Measurements from ENCODE around the gene LCN1.
"Not testable (repeated sequence)": the region's sequence is repeated elsewhere in the genome, so short reads cannot be mapped to it uniquely, and the experiment has no call there.

LCN1 gene

GRCh38 chr9:135531096-135531495 is 9.9 kb downstream of the LCN1 start:
- Mint-ChIP-seq H3K27me3 (peaks cover 19% of the 10 kb centered on the region), H3K9me3 (no peaks in the 10 kb centered on the region), H3K36me3 (no peaks in the 10 kb centered on the region), H3K27ac (no peak overlapping the region), H3K4me1 (no peaks in the 10 kb centered on the region), H3K4me3 (no peak overlapping the region)
- CTCF ChIA-PET, result no interaction called here
- no peak for DNase-seq

- H3K36me3 Mint-ChIP-seq, result no peaks in the 10 kb centered on the region
- H3K27ac Mint-ChIP-seq, result no peak overlapping the region
- no peaks in the 10 kb centered on the region for H3K4me1 Mint-ChIP-seq
- no peaks in the 10 kb centered on the region for H3K9me3 Mint-ChIP-seq
- DNase-seq, result no peak
- CTCF ChIA-PET, result interaction anchor here (1.2 kb wide), 1 partner anchor 28 kb away, joined by 3 read pairs; no protein-coding TSS in a partner anchor
- no peak overlapping the region for H3K4me3 Mint-ChIP-seq
- H3K27me3 Mint-ChIP-seq, result peaks cover 27% of the 10 kb centered on the region
Measured at GRCh38 chr9:135533113-135533512, 11.9 kb downstream of the LCN1 start.

GRCh38 chr9:135533674-135534073 is 12.4 kb downstream of the LCN1 start:
- DNase-seq, result no peak
- Mint-ChIP-seq H3K4me1 (no peaks in the 10 kb centered on the region), H3K4me3 (no peak overlapping the region), H3K36me3 (no peaks in the 10 kb centered on the region), H3K27me3 (peaks cover 27% of the 10 kb centered on the region), H3K27ac (no peak overlapping the region), H3K9me3 (no peaks in the 10 kb centered on the region)
- CTCF ChIA-PET, result interaction anchor here (1.2 kb wide), 1 partner anchor 29 kb away, joined by 3 read pairs; no protein-coding TSS in a partner anchor

- not testable (repeated sequence) for H3K9me3 Mint-ChIP-seq, H3K4me3 Mint-ChIP-seq, H3K27ac Mint-ChIP-seq, H3K4me1 Mint-ChIP-seq, DNase-seq, H3K36me3 Mint-ChIP-seq
- CTCF ChIA-PET, result interaction anchor here (1.2 kb wide), 1 partner anchor 29 kb away, joined by 3 read pairs; no protein-coding TSS in a partner anchor
- peaks cover 27% of the 10 kb centered on the region for H3K27me3 Mint-ChIP-seq
Measured at GRCh38 chr9:135534192-135534711, 13.0 kb downstream of the LCN1 start.

- H3K9me3 Mint-ChIP-seq, H3K27ac Mint-ChIP-seq, CTCF ChIA-PET, H3K4me1 Mint-ChIP-seq, H3K36me3 Mint-ChIP-seq, DNase-seq, H3K4me3 Mint-ChIP-seq: not testable (repeated sequence)
- H3K27me3 Mint-ChIP-seq, result peaks cover 27% of the 10 kb centered on the region
Measured at GRCh38 chr9:135534826-135535225, 13.6 kb downstream of the LCN1 start.

- CTCF ChIA-PET, H3K27ac Mint-ChIP-seq, DNase-seq, H3K4me3 Mint-ChIP-seq, H3K9me3 Mint-ChIP-seq, H3K36me3 Mint-ChIP-seq, H3K4me1 Mint-ChIP-seq: not testable (repeated sequence)
- H3K27me3 Mint-ChIP-seq, result peaks cover 27% of the 10 kb centered on the region
Measured at GRCh38 chr9:135535631-135536030, 14.4 kb downstream of the LCN1 start.

- peaks cover 23% of the 10 kb centered on the region for H3K27me3 Mint-ChIP-seq
- no peaks in the 10 kb centered on the region for H3K9me3 Mint-ChIP-seq
- CTCF ChIA-PET, result no interaction called here
- no peak for DNase-seq
- no peak overlapping the region for H3K27ac Mint-ChIP-seq
- H3K4me1 Mint-ChIP-seq, result no peaks in the 10 kb centered on the region
- no peaks in the 10 kb centered on the region for H3K36me3 Mint-ChIP-seq
- no peak overlapping the region for H3K4me3 Mint-ChIP-seq
Measured at GRCh38 chr9:135536216-135536615, 15.0 kb downstream of the LCN1 start.

GRCh38 chr9:135543262-135543894 is 22.1 kb downstream of the LCN1 start:
- H3K9me3 Mint-ChIP-seq, H3K27me3 Mint-ChIP-seq, H3K27ac Mint-ChIP-seq, H3K4me1 Mint-ChIP-seq, DNase-seq, CTCF ChIA-PET, H3K4me3 Mint-ChIP-seq, H3K36me3 Mint-ChIP-seq: not testable (repeated sequence)

GRCh38 chr9:135544981-135545635 is 23.9 kb downstream of the LCN1 start:
- Mint-ChIP-seq H3K4me1 (no peaks in the 10 kb centered on the region), H3K9me3 (no peaks in the 10 kb centered on the region), H3K36me3 (no peaks in the 10 kb centered on the region), H3K27ac (peak overlapping the region; percentile 54), H3K4me3 (no peak overlapping the region), H3K27me3 (peaks cover 10% of the 10 kb centered on the region)
- DNase-seq, result no peak
- CTCF ChIA-PET, result no interaction called here

- CTCF ChIA-PET, H3K9me3 Mint-ChIP-seq, H3K27me3 Mint-ChIP-seq, H3K36me3 Mint-ChIP-seq, H3K4me1 Mint-ChIP-seq, H3K4me3 Mint-ChIP-seq, DNase-seq: not testable (repeated sequence)
- H3K27ac Mint-ChIP-seq, result peak within 1 kb of the TSS; percentile 54
Measured at GRCh38 chr9:135545646-135546176, 24.5 kb downstream of the LCN1 start, which contains the start of gene OBP2A. OBP2A (plus strand) TSS chr9:135546126; CDS start chr9:135546181, 55 bp downstream.

GRCh38 chr9:135546792-135547617 is 25.8 kb downstream of the LCN1 start:
- DNase-seq, H3K9me3 Mint-ChIP-seq, H3K36me3 Mint-ChIP-seq, CTCF ChIA-PET, H3K4me1 Mint-ChIP-seq, H3K27me3 Mint-ChIP-seq, H3K27ac Mint-ChIP-seq, H3K4me3 Mint-ChIP-seq: not testable (repeated sequence)

- no peak for DNase-seq
- no peaks in the 10 kb centered on the region for H3K4me1 Mint-ChIP-seq
- no peaks in the 10 kb centered on the region for H3K36me3 Mint-ChIP-seq
- H3K27ac Mint-ChIP-seq, result no peak overlapping the region
- CTCF ChIA-PET, result no interaction called here
- H3K27me3 Mint-ChIP-seq, result peaks cover 5% of the 10 kb centered on the region
- H3K9me3 Mint-ChIP-seq, result no peaks in the 10 kb centered on the region
- H3K4me3 Mint-ChIP-seq, result no peak overlapping the region
Measured at GRCh38 chr9:135547756-135548736, 26.8 kb downstream of the LCN1 start.

- DNase-seq, H3K4me3 Mint-ChIP-seq, H3K36me3 Mint-ChIP-seq, H3K27ac Mint-ChIP-seq, H3K4me1 Mint-ChIP-seq, H3K27me3 Mint-ChIP-seq, CTCF ChIA-PET, H3K9me3 Mint-ChIP-seq: not testable (repeated sequence)
Measured at GRCh38 chr9:135549478-135550343, 28.5 kb downstream of the LCN1 start.
